ENCODE measurements around the gene MED13L.
"Not testable (repeated sequence)": the region's sequence is repeated elsewhere in the genome, so short reads cannot be mapped to it uniquely, and the experiment has no call there.

MED13L gene

DNA sequence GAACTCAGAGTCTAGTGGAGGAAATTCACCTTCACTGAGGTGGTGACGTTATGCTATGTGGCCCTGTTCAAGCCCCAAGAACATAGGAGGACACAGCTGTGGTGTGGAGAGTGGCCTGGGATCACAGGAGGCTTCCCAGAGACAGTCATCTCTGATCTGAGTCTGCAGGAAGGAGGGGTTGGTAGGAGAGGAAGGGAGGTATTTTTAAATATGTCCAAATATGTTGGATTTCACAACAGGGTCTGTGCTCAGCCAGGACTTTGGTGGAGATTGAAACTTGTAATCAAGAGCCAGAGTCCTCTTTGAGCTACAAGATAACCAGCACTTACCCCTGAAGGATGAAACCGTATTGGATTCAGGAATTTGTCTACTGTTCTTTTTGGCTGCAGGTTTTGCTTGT lies 26.4 kb upstream of the MED13L start:
- no peak for DNase-seq (ENCODE audit: low read depth in 2 of 2)

DNA sequence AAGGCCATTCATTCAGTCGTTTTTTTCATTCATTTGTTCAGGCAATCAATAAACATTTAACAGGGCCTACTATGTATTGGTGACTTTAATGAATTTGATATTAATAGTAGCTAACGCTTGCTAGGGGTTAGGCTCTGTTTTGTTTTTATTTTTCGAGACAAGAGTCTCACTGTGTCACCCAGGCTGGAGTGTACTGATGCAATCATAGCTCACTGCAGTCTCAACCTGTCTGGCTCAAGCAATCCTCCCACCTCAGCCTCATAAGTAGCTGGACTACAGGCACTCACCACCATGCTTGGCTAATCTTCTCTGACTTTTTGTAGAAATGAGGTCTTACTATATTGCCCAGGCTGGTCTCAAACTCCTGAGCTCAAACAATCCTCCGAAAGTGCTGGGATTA lies 25.6 kb upstream of the MED13L start:
- no peak for DNase-seq (ENCODE audit: low read depth in 2 of 2)

DNA sequence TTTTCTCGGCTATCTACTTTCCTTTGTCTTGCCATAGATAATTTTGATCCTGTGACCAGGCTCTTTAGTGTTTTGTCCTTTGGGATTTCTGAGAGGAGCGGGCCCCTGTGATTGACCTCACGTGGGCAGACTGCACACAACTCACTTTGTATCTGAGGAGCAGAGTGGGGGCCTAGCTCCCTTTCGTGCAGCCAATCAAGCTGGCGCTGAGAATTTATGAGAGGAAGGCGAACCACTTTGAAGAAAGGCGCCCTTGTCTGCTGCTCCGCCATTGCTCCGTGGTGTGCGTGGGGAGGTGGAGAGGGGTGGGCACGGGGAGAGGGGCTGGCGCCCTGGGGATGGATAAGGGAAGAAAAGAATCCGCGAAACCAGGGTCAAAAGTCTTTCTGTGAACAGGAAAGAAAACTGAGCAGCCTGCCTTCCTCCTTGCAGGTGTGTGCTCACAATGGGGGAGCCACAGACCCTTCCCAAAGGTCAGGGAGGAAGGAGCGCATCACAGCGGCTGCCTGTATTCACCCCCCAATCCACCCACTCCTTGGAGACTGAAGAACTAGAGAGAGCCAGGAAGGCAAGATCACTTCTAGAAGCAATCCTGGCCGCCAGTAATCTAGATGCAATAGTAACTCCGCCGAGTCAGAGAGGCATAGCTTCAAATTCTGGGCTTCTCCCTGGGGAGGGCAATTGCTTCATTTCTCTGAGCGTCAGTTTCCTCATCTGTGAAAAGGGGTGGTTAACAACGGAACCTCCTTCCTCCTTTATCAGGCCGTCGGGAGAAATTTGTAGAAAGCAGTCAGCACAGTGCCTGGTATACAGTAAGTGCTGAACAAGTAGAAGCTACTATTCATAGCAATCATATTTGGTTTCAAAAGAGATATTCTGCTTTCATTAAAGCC lies 24.9 kb upstream of the MED13L start:
- DNase-seq (ENCODE audit: low read depth in 2 of 2), result no peak

DNA sequence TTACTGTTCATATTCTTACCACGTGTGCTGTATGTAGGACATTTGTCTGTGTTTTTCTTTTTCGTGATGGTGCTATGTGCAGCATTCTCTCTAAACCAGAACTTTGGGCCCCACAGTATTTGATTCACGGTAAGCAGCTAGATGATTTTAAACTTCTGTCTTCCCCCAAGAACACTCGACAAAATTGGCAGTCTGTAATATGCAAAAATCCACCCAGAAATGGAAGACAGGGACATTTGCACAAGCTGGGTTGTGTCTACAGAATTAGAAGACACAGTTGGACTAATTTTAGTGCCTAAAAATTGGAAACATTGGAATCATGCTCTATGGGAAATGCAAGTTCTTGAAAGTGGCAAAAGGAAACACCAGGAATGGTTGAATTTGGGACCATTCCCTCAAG lies 24.1 kb upstream of the MED13L start:
- DNase-seq (ENCODE audit: low read depth in 2 of 2), result no peak

DNA sequence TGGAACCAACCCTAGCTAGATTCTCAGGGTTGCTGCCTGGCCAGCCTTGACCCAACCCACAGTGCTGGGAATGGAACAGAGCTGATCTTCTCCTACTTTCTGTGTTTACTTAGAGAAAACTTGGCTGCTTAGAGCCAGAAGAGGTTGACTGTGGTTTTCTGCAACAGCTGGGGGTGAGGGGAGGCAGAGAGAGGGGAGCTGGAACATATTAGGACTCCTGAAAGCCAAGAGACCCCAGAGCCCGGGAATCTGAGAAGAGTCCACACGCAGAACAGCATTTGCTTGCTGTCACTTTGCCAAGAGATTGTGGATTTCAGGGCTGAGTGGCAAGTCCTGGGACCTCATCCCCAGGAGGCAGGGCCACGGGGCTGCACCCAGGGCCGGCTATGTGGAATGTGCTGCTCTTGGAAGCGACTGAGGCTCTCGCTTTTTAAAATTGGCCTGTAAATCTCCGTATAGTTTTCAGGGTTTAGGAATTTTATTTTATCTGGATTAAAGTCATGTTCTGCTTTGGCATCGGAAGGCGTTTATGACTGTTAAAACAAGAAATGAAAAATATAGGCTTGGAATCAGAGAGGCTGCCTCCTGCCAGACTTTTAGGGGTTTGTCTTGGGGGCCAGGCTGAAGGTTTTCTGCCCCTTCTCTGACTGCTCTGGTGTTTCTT lies 22.3 kb upstream of the MED13L start:
- DNase-seq (ENCODE audit: low read depth in 2 of 2), result no peak

DNA sequence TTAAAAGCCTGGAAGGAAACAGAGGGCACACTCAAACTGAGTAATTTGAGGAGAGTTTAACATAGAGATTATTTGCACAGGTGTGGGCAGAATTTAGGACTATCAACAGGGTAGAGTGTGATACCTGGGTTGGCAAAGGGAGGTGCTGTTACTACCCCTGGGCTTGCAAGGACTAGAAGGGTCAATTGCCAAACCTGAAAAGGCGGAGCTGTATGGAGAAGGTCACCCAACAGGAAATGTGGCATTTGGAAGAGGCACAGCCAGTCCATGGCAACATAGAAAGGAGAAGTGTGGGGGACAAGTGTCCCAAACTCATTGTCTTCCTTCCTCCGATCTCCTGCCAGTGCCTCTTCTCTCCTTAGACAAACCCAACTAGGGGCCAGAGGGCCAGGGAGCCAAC lies 21.6 kb upstream of the MED13L start:
- DNase-seq (ENCODE audit: low read depth in 2 of 2), result no peak

DNA sequence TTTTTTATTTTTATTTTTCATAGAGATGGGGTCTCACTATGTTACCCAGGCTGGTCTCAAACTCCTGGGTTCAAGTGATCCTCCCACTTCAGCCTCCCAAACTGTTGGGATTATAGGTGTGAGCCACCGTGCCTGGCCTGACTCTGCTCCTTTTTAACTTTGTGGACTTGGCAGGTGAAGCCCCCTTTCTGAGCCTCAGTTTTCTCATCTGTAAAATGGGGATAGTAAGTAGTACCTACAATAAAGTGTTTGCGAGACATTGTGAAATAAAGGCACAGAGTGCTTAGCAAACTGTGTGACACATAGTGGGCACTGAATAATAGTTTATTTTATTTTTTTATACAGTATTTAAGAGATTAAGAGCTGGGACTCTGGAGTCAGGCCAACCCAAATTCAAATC lies 21.1 kb upstream of the MED13L start:
- DNase-seq (ENCODE audit: low read depth in 2 of 2), result no peak

DNA sequence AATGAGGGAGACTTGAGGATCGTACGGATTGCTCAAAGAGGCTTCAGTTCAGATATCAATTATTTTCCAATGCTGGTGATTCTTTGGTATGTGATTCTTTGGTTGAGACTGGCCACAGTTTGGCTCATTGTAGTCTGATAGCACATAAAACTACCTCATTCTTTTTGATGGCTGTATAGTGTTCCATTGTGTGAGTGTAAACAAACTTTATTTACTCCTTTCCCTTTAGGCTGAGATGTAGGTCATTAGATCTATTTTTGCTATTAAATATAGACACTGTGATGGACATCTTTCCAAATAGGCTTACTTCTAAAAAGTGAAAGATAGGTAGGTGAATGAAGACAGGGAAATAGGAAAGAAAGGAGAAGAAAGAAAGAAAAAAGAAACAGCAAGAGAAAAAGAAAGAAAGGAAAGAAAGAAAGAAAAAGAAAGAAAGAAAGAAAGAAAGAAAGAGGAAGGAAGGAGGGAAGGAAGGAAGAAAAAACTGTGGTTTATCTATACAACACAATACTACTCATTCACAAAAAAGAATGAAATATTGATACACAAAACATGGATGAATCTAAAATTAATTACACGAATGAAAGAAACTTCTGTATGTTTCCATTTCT lies 19.8 kb upstream of the MED13L start:
- no peak for DNase-seq (ENCODE audit: low read depth in 2 of 2)

DNA sequence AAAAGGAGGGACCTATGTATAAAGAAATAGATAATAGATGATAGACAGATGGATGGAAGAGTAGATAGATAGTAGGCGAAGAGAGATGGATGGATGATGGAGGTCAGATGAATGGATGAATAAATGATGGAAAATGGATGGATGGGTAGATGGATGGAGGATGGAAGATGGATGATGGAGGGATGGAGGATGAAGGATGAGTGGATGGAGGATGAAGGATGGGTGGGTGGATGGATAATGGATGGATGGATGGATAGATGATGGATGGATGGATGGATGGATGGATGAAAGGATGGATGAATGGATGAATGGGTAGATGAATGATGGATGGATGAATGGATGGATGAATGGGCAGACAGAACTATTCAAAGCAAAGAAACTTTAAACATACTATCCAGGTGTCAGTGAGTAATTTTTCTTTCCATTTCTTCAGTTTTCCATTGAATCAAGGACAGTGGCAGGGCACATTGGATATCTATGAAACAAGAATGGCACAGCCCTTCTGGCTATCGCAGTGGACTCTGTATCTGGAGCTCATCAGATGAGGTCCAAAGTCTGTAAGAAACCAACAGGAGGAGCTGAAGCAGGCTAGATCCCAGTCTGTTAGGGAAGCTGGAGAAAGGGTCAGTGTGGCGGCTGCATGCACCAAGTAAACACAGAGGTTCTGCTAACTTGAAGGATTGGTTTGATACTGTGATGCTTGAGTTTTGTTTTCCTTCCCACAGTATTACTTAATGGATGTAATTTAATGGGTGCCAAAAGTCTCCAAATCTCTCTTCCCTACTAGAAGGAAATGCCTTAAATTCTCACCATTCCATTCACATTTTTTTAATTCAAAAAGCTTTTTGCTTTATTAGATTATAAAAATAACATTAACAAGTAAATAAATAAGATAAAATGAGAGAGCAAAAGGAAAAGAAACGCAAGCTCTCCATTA lies 18.1 kb upstream of the MED13L start:
- no peak for DNase-seq (ENCODE audit: low read depth in 2 of 2)

DNA sequence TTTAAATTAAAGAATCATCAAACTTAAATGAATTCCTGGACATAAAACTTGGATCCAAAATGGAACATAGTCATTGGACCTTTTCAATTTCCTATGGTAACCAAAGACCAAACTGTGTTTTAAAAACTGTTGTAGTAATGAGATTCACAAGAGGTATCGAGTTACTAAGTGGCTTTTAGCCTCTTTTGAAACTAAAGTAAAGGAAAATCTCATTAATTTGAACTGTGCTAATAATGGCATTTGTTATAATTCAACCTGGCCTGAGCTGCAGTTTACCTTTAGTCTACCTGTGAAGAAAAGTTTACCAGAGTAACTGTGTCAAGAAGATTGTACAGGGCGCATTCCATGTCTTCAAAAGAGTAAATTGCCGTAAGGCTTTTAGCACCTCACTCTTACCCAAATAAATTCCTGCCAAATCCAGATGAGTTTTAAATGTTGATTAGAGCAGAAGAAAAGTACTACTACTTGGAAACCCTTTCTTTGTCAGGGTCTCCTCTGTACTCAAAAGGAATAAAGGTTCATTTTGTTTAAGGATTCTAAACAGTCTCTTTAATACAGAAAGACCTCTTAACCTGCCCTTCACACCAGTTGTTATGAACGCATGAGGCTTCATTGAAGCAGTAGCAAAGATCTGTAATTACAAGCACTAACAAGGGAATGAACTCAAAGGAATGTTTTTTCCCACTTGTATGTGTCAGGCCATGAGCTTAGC lies 17.1 kb upstream of the MED13L start:
- DNase-seq (ENCODE audit: low read depth in 2 of 2), result no peak

DNA sequence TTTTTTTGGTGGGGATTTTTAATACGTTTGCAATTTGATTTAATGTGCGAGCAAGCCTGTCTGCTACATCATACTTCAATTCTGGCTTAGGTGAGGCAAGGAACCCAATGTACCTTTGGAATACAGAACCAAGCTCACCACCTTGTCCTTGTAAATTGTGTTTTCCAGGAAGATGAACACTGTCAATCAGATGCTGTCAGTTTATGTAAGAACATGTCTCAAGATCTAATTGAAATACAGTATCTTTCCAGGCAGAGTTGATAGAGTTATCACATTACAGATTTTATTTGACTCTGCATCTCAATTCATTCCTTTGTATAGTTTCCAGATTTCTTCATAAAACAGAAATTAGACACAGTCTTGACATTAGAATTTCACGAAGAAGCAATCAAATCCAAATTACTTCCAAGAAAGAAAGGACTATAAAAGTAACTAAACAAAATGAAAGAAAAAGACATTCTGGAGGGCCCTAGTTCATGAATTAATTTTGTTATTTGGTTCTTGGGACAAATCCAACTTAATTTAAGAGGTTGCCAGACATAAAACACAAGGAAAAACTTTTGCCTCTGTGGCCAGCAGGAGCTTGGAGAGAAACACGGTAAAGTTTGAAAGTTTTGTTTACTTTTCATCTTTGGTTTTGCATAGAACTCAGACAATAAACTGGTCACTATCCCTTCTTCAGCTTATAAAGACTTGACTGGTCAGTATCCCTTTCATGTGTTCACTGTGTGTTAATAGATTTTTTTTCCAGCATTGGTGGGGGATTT lies 16.4 kb upstream of the MED13L start:
- no peak for DNase-seq (ENCODE audit: low read depth in 2 of 2)

DNA sequence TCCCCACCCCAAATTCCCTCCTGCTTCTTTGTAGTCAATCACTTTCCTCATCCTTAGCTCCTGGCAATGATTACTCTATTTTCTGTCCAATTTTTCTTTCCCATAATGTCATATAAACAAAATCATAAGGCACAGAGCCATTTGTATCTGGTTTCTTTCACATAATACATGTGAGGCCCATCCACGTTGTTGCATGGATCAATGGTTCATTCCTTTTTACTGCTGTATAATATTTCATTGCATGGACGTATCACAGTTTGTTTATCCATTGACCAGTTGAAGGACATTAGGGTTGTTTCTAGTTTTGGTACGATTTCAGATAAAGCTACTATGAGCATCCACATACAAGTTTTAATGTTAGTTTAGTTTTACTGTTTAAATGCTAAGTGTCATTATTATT lies 13.7 kb upstream of the MED13L start:
- no peak for DNase-seq (ENCODE audit: low read depth in 2 of 2)

DNA sequence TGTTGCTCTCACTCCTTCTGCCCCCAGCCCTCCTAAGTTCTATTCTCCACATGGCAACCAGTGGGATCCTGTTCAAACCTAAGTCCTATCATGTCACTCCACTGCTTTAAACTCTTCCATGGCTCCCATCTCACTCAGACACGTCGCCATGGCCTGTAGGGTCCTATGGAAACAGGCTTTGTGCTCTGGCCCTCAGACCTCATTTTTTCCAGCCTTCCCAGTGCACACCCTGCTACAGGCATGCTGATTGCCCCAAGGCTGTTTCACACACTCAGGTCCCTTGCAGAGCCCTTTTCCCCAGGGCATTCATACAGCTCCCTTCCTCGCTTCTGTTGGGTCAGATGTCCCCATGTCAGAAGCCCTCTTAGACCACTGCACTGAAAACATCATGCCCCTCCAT lies 11.2 kb upstream of the MED13L start:
- no peak for DNase-seq (ENCODE audit: low read depth in 2 of 2)

DNA sequence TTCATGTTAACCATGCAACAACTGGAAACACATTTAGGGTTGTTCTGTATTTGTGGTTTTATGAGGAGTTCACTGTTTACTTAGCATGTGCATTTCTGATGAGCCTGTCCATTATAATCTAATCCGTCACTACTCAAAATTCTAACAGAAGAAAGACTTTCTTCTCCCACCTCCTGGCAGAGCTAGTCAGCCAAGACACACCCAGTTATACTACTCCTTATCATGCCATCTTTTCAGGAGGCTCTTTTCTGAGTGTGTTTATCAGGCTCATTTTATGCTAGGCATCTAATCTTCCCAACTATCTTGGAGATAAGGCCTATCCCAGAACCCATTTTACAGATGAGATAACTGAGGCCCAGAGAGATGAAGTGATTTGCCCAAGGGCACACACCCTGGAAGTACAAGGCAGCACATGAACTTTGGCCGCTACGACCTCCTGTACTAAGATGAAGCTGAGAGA lies 10.4 kb upstream of the MED13L start:
- no peak for DNase-seq (ENCODE audit: low read depth in 2 of 2)

DNA sequence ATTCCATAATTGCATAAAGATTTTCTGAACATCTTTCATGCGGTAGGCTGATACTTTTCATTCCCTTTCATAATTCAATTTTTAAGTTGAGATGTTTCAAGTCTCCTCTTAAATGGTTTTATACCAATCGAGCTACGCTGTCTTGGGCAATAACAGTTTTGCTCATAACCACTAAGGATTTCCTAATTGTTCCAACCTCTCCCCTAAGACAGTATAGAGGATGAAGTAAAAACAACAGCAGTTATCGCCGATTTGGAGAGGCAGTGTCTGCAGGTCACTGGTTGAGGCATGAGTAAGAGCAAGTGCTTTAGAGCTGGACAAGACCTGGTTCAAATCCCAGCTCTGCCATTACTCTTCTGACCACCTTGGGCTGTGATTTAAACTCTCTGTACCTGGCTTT lies 6.9 kb upstream of the MED13L start:
- DNase-seq (ENCODE audit: low read depth in 2 of 2), result no peak

DNA sequence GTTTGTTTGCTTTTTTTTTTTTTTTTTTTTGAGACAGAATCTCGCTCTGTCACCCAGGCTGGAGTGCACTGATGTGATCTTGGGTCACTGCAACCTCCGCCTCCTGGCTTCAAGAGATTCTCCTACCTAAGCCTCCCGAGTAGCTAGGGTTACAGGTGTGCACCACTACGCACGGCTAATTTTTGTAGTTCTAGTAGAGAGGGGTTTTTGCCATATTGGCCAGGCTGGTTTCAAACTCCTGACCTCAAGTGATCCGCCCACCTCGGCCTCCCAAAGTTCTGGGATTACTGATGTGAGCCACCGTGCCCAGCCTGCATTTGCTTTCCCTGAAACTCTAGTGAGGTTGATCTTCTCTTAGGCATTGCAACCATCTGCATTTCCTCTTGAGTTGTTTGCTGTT lies 6.4 kb upstream of the MED13L start:
- not testable (repeated sequence) for DNase-seq (ENCODE audit: low read depth in 2 of 2)

DNA sequence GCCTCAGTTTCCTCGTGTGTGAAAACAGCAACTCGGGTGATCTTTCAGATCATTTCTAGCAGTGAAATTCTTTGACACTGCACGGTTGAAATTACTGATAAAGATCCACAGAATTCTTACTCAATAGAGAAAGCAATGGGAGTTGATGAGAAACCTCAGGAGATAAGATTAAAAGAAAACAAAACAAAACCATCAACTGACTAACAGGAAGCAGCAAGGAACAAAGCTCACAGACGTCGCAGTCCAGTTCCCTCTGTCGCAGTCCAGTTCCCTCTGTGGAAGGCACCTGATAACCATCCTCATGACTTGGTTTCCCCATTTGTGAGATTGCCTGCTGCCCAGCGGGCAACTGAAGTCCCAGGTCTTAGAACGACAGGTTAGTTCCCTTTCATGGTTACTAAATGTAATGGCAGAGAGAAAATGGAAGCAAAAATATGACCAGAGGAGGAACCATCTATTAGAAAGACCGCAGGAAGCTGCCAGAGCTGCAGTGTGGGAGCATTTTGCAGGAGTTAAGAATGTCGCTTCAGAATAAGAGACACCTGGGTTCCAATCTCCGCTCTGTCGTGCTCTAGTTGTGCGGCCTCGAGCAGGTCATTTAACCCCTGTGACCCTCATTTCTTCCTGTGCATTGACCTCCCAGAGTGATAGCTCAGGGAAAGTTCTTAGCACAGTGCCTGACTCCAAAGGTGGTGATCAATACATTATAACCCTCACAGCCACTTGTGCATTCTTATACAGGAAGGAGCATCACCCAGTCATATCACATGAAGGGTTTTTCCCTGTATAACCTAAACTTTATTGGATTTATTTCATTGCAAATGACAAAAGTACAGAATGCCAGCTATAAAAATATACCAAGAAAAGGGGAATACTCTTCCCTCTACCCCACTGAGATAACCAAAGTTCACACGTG lies 5.1 kb upstream of the MED13L start:
- no peak for DNase-seq (ENCODE audit: low read depth in 2 of 2)

DNA sequence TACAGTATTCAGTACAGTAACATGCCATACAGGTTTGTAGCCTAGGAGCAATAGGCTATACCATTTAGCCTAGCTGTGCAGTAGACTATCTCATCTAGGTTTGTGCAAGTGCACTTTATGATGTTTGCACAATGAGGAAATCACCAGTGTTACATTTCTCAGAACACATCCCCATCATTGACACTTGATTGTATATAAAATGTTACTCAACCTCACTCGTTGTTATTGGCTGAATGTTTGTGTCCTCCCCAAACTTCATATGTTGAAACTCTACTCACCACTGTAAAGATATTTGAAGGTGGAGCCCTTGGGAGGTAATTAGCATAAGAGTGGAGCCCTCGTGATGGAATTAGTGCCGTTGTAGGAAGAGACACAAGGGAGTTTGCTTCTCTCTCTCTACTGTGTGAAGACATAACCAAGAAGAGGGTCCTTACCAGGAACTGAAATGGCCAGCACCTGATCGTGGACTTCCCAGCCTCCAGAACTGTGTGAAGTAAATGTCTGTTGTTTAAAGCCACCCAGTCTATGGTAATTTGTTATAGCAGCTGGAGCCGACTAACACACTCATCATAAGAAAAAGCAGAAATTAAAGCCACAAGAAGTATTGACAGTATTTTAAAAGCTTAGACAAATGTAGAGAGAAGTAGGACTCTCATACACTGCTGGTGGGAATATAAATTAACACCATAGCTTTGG lies 3.2 kb upstream of the MED13L start:
- DNase-seq (ENCODE audit: low read depth in 2 of 2), result no peak

DNA sequence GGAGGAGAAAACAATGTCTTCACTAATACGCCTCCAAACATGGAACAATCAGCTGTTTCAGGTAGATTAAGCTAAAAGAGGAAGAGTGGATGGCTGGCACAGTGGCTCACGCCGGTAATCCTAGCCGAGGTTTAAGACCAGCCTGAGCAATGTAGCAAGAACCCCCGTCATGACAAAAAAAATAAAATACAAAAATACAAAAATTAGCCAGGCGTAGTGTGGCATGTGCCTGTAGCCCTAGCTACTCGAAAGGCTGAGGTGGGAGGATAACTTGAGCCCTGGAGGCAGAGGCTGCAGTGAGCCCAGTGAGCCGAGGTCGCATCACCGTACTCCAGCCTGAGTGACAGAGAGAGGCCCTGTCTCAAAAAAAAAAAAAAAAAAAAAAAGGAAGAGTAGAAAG lies 1.2 kb upstream of the MED13L start:
- no peak for DNase-seq (ENCODE audit: low read depth in 2 of 2)

All from stimulated activated CD4-positive, alpha-beta T cell treated with anti-CD3 and anti-CD28 coated beads, Interleukin-4, amount 100 ng/mL, for 48 hours (primary cell).